Left cardiac atrium (tissue), 4 donors: ENCODE results near the gene NXN. TPM values are rescaled to one million over a fixed set of nuclear protein-coding genes. Genes with fewer than 3 reads are reported as not detected.
"Not testable (repeated sequence)": the region's sequence is repeated elsewhere in the genome, so short reads cannot be mapped to it uniquely, and the experiment has no call there.

Experiments
- ATAC-seq, 2 donors: fragments of 200-7000 bp; cut with Tn5 transposase; one replicate each; pipeline ENCODE4 v1.9.1; 2020; ENCODE audit warnings: mild to moderate bottlenecking in 2 of 2, moderate library complexity in 2 of 2
- DNase-seq: peaks from one replicate; pipeline ENCODE4 v3.0.0-alpha.2; 2020
- intact Hi-C, 2 donors: fragments of 100-400 bp; cut with DNase I; formaldehyde crosslinking; loops; one replicate each; pipeline versions ENCODE4 v1.14.1 to v1.15.1; 2022 to 2023
- microRNA-seq, 2 donors: library from miRNA; unstranded; fragments of <30 nt; microRNA quantifications; one replicate each; pipeline ENCODE4 v1.2.0, GENCODE V29; 2020
- total RNA-seq, 2 donors: library from RNA; stranded (reverse); fragmentation: NEBNext Ultra II Directional; extraction: Animal tissue kit (Norgen Biotek cat#: 25700); gene quantifications; one replicate each; pipeline ENCODE4 v1.2.1, GENCODE V29; 2021
- donor health status: DM: no; HTN: yes; CAD: no.
- donor health status: DM: no; HTN: yes; CAD: no; lungs with severe emphysema.
- donor health status: DM: yes; HTN: yes; CAD: no.
- donor health status: Dilated cardiomyopathy.

Gene NXN
- total RNA-seq, 2 donors from 2014 or later = 16.7 to 20.8 TPM

DNA sequence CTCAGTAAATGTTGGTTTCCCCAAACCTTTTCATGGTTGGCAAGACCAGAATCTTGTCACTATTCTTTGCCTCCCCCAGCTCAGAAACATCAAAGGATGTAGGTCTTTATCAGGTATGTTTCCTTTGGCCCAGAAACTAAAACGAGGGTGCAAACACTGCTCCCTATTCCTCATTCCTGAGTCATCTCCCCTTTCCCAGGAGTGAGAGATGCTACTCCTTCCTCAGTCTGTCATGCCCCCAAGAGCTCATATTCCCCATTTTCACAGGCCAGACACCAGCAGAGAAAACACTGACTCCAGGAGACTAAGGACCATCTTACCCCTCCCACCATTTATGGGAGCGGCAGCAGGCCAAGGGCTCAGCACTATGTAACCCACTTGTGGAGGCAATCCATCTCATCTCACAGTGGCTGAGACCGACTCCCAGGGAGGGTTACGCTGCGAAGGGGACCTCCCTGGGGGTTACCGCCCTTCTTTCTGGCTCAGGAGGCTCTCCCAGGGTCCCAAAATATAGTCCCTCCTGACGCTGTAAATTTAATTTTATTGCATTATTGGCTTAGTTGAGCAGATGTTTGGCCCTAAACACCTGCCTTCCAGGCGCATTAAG, 229.0 kb downstream of the NXN start:
- ATAC-seq (no peak), DNase-seq (no peak)
- intact Hi-C loops = no loop called here

DNA sequence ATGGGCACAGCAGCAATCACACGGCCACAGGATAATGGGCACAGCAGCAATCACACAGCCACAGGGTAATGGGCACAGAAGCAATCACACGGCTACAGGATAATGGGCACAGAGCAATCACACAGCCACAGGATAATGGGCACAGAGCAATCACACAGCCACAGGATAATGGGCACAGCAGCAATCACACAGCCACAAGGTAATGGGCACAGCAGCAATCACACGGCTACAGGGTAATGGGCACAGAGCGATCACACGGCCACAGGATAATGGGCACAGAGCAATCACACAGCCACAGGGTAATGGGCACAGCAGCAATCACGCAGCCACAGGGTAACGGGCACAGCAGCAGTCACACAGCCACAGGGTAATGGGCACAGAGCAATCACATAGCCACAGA, 230.2 kb downstream of the NXN start:
- DNase-seq, ATAC-seq, intact Hi-C loops: not testable (repeated sequence)

Small RNA genes lying within 50 kb of the gene (microRNA-seq; reads per million reads assigned to microRNA genes)
- 0.54 to 1.4 reads per million in 2 donors for gene MIR3183

Other genes starting within 250 kb of the NXN start
- gene TLCD3A, start 247.2 kb downstream of the NXN start, total RNA-seq = 1 to 10 TPM; 4.8 to 8.3 TPM
- 10 to 100 TPM; 11.8 to 15.4 TPM for gene GEMIN4, start 227.5 kb downstream of the NXN start, total RNA-seq
- 10 to 100 TPM; 32.7 to 41.1 TPM for gene GLOD4, start 197.5 kb downstream of the NXN start, total RNA-seq
- 10 to 100 TPM; 14.9 to 17.7 TPM for gene MRM3, start 197.4 kb downstream of the NXN start, total RNA-seq
- 10 to 100 TPM; 13.2 to 15.6 TPM for gene TIMM22, start 17.4 kb upstream of the NXN start, total RNA-seq
- gene ABR, start 200.2 kb upstream of the NXN start, total RNA-seq = 100 to 1,000 TPM; 118 to 132 TPM